H9 (cell line): ENCODE data around the gene FANCF. TPM values are rescaled to one million over a fixed set of nuclear protein-coding genes. Genes with fewer than 3 reads are reported as not detected.

Experiments
- DNase-seq: peaks from one replicate; pipeline ENCODE4 v3.0.0-alpha.2; 2017
- H2AFZ ChIP-seq: one replicate; pipeline ENCODE4 v1.6.1; 2013; ENCODE audit warnings: mild to moderate bottlenecking, low read length, control low read depth, moderate library complexity
- H2AK5ac ChIP-seq: 2 replicates; pipeline ENCODE4 v1.6.1; 2013; ENCODE audit warnings: low read length, control low read depth, mixed read lengths; ENCODE audit not compliant: insufficient read length
- H2BK120ac ChIP-seq: one replicate; pipeline ENCODE4 v1.6.1; 2013; ENCODE audit warnings: low read depth, mild to moderate bottlenecking, low read length, control low read depth, inconsistent platforms; ENCODE audit not compliant: poor library complexity, severe bottlenecking
- H2BK12ac ChIP-seq: 2 replicates; pipeline ENCODE4 v1.6.1; 2013; ENCODE audit warnings: low read length, control low read depth, mixed read lengths, low read depth; ENCODE audit not compliant: insufficient read length
- H2BK15ac ChIP-seq: 2 replicates; pipeline ENCODE4 v1.6.1; 2013; ENCODE audit warnings: low read depth, low read length, control low read depth
- H2BK20ac ChIP-seq: one replicate; pipeline ENCODE4 v1.6.1; 2013; ENCODE audit warnings: low read depth, mild to moderate bottlenecking, low read length, control low read depth, inconsistent platforms; ENCODE audit not compliant: poor library complexity, severe bottlenecking
- H2BK5ac ChIP-seq: 2 replicates; pipeline ENCODE4 v1.6.1; 2013; ENCODE audit warnings: low read length, control low read depth, mixed read lengths; ENCODE audit not compliant: insufficient read length
- H3K14ac ChIP-seq: 2 replicates; pipeline ENCODE4 v1.6.1; 2013; ENCODE audit warnings: low read length, control low read depth; ENCODE audit not compliant: insufficient read depth
- H3K18ac ChIP-seq: 2 replicates; pipeline ENCODE4 v1.6.1; 2013; ENCODE audit warnings: low read depth, mild to moderate bottlenecking, mixed read lengths, low read length, control low read depth; ENCODE audit not compliant: insufficient read length
- H3K23ac ChIP-seq: 2 replicates; pipeline ENCODE4 v1.6.1; 2013; ENCODE audit warnings: low read length, control low read depth, mixed read lengths, low read depth; ENCODE audit not compliant: insufficient read length
- H3K23me2 ChIP-seq: 2 replicates; pipeline ENCODE4 v1.6.1; 2013; ENCODE audit warnings: low read depth, mild to moderate bottlenecking, mixed read lengths, low read length, control low read depth; ENCODE audit not compliant: insufficient read length, poor library complexity, severe bottlenecking
- H3K27ac ChIP-seq: 2 replicates; pipeline ENCODE4 v1.5.1; 2013; ENCODE audit warnings: low read length, control low read depth, mixed read lengths, low read depth; ENCODE audit not compliant: insufficient read length
- H3K27me3 ChIP-seq: 2 replicates; pipeline ENCODE4 v1.6.1; 2013; ENCODE audit warnings: low read length, control low read depth, inconsistent platforms; ENCODE audit not compliant: insufficient read depth
- H3K4ac ChIP-seq: 2 replicates; pipeline ENCODE4 v1.6.1; 2013; ENCODE audit warnings: low read depth, mild to moderate bottlenecking, control low read depth, inconsistent platforms, low read length, moderate library complexity
- H3K4me1 ChIP-seq: 2 replicates; pipeline ENCODE4 v1.6.1; 2013; ENCODE audit warnings: low read length, control low read depth, inconsistent platforms; ENCODE audit not compliant: insufficient read depth
- H3K4me2 ChIP-seq: 2 replicates; pipeline ENCODE4 v1.6.1; 2013; ENCODE audit warnings: low read length, control low read depth, mixed read lengths; ENCODE audit not compliant: insufficient read length, insufficient read depth
- H3K56ac ChIP-seq: 2 replicates; pipeline ENCODE4 v1.6.1; 2013; ENCODE audit warnings: low read depth, mild to moderate bottlenecking, mixed read lengths, low read length, control low read depth; ENCODE audit not compliant: insufficient read length
- H3K79me1 ChIP-seq: 2 replicates; pipeline ENCODE4 v1.6.1; 2013; ENCODE audit warnings: low read depth, mild to moderate bottlenecking, moderate library complexity, low read length, control low read depth, inconsistent platforms; ENCODE audit not compliant: insufficient read depth, poor library complexity, severe bottlenecking
- H3K79me2 ChIP-seq: 2 replicates; pipeline ENCODE4 v1.6.1; 2013; ENCODE audit warnings: low read length, control low read depth, inconsistent platforms; ENCODE audit not compliant: insufficient read depth
- H3K9ac ChIP-seq: 2 replicates; pipeline ENCODE4 v1.6.1; 2013; ENCODE audit warnings: low read length, control low read depth, mixed read lengths; ENCODE audit not compliant: insufficient read length; ENCODE audit errors: extremely low read depth
- H3K9me3 ChIP-seq: one replicate; pipeline ENCODE4 v1.6.1; 2013; ENCODE audit warnings: low read depth, low read length, inconsistent platforms; ENCODE audit not compliant: control insufficient read depth
- H3T11ph ChIP-seq: one replicate; pipeline ENCODE4 v1.6.1; 2013; ENCODE audit warnings: mild to moderate bottlenecking, low read length, control low read depth, inconsistent platforms
- H4K20me1 ChIP-seq: one replicate; pipeline ENCODE4 v1.6.1; 2013; ENCODE audit not compliant: control insufficient read depth, insufficient read length, insufficient read depth
- H4K5ac ChIP-seq: 2 replicates; pipeline ENCODE4 v1.6.1; 2013; ENCODE audit warnings: low read depth, mild to moderate bottlenecking, mixed read lengths, low read length, control low read depth; ENCODE audit not compliant: insufficient read length
- H4K8ac ChIP-seq: replicated peaks from 2 replicates; pipeline ENCODE4 v1.6.1; 2013; ENCODE audit warnings: low read length, control low read depth, mixed read lengths, low read depth; ENCODE audit not compliant: insufficient read length
- H4K91ac ChIP-seq: 2 replicates; pipeline ENCODE4 v1.6.1; 2013; ENCODE audit warnings: low read depth, mild to moderate bottlenecking, moderate library complexity, mixed read lengths, low read length, control low read depth; ENCODE audit not compliant: insufficient read length
- H3K27ac Mint-ChIP-seq, 3 experiments: 2 replicates in 2 of 3; 3 replicates in 1 of 3; pipeline ENCODE4 v1.8.0; 2020 to 2021; ENCODE audit warnings: mixed read lengths in 3 of 3, mild to moderate bottlenecking in 1 of 3, moderate library complexity in 1 of 3
- H3K27me3 Mint-ChIP-seq: 2 replicates; pipeline ENCODE4 v1.8.0; 2021; ENCODE audit warnings: low read depth, mild to moderate bottlenecking, moderate library complexity, mixed read lengths
- H3K36me3 Mint-ChIP-seq, 3 experiments: 2 replicates in 2 of 3; 3 replicates in 1 of 3; pipeline ENCODE4 v1.8.0; 2020 to 2021; ENCODE audit warnings: low read depth in 3 of 3, mixed read lengths in 3 of 3; ENCODE audit not compliant: insufficient read depth in 1 of 3
- H3K4me1 Mint-ChIP-seq, 2 experiments: 2 replicates each; pipeline ENCODE4 v1.8.0; 2020; ENCODE audit warnings: mixed read lengths in 2 of 2
- H3K4me3 Mint-ChIP-seq, 2 experiments: 2 replicates in 1 of 2; 3 replicates in 1 of 2; pipeline ENCODE4 v1.8.0; 2020 to 2021; ENCODE audit warnings: mild to moderate bottlenecking in 2 of 2, mixed read lengths in 2 of 2, moderate library complexity in 1 of 2
- H3K9me3 Mint-ChIP-seq, 2 experiments: 2 replicates in 1 of 2; 3 replicates in 1 of 2; pipeline ENCODE4 v1.8.0; 2020; ENCODE audit warnings: mild to moderate bottlenecking in 2 of 2, mixed read lengths in 2 of 2, moderate library complexity in 1 of 2
- CTCF ChIP-seq: fragments of 200-600 bp; sonication (generic); conservative IDR thresholded peaks from 3 replicates; pipeline ENCODE4 v1.8.0; 2021; ENCODE audit warnings: antibody characterized with exemption, mild to moderate bottlenecking
- total RNA-seq: library from RNA; stranded (reverse); gene quantifications from 2 replicates; pipeline ENCODE4 v1.2.1, GENCODE V29; 2021

The FANCF gene
- total RNA-seq, 1 experiment from 2014 or later: 15.3 TPM

- Histone ChIP-seq H2AK5ac (no peak overlapping the region), H3K4ac (no peak overlapping the region), H4K20me1 (no peaks in the 10 kb centered on the region), H2BK15ac (no peak overlapping the region), H3K23me2 (no peaks in the 10 kb centered on the region), H4K8ac (no peak overlapping the region), H3K4me1 (no peaks in the 10 kb centered on the region), H3K4me2 (no peak overlapping the region), H3K27ac (no peak overlapping the region), H2BK5ac (no peak overlapping the region), H4K5ac (no peak overlapping the region), H3K18ac (no peak overlapping the region), H2AFZ (no peak overlapping the region), H3K56ac (no peak overlapping the region), H2BK12ac (no peak overlapping the region), H3K9ac (no peak overlapping the region), H2BK20ac (no peak overlapping the region), H4K91ac (no peak overlapping the region), H2BK120ac (no peak overlapping the region), H3K23ac (no peak overlapping the region), H3K14ac (no peak overlapping the region), H3K79me2 (no peaks in the 10 kb centered on the region), H3K79me1 (no peaks in the 10 kb centered on the region), H3K9me3 (no peaks in the 10 kb centered on the region), H3T11ph (no peak overlapping the region), H3K27me3 (no peaks in the 10 kb centered on the region)
- H3K27me3 Mint-ChIP-seq: no peaks in the 10 kb centered on the region
- no peaks in the 10 kb centered on the region for H3K4me1 Mint-ChIP-seq
- no peak for TF ChIP-seq CTCF
- no peaks in the 10 kb centered on the region for H3K36me3 Mint-ChIP-seq
- H3K27ac Mint-ChIP-seq: no peak overlapping the region
- no peaks in the 10 kb centered on the region for H3K9me3 Mint-ChIP-seq
- DNase-seq: no peak
- no peak overlapping the region for H3K4me3 Mint-ChIP-seq
Observed at GRCh38 chr11:22602504-22602903, 23.1 kb downstream of the FANCF start.
